Pancreas (tissue), 10 donors: ENCODE data around the gene CBFB. TPM values are rescaled to one million over a fixed set of nuclear protein-coding genes. Genes with fewer than 3 reads are reported as not detected.

Source experiments
- ATAC-seq, 4 donors: fragments of 200-7000 bp; cut with Tn5 transposase; one replicate each; pipeline versions ENCODE4 v1.8.0 to v1.9.1; 2020; ENCODE audit warnings: mild to moderate bottlenecking in 4 of 4, moderate library complexity in 4 of 4
- DNase-seq, 6 donors: peaks; one replicate each; pipeline ENCODE4 v3.0.0-alpha.2; 2020
- FAIRE-seq: peaks from 2 replicates; lab custom pipeline; 2012; peaks lifted over from hg19 to GRCh38; lab: Jason Lieb, UNC
- H3K27ac ChIP-seq, 4 donors: fragments of 200-600 bp; sonication (generic); 1 replicate in 3 of 4; 2 replicates in 1 of 4; pipeline versions ENCODE4 v1.5.0 to v1.8.0; 2020
- H3K27me3 ChIP-seq, 4 donors: fragments of 200-600 bp; one replicate each; pipeline ENCODE4 v1.8.0; 2021
- H3K36me3 ChIP-seq, 3 donors: fragments of 200-600 bp; sonication (generic) in 1 of 3; one replicate each; pipeline versions ENCODE4 v1.5.0 to v1.8.0; 2020 to 2021
- H3K4me1 ChIP-seq, 3 donors: fragments of 200-600 bp; one replicate each; pipeline ENCODE4 v1.8.0; 2021
- H3K4me3 ChIP-seq, 4 donors: fragments of 200-600 bp; sonication (generic) in 2 of 4; one replicate each; pipeline versions ENCODE4 v1.5.0 to v1.8.0; 2020 to 2021
- H3K9me3 ChIP-seq, 4 donors: fragments of 200-600 bp; one replicate each; pipeline ENCODE4 v1.8.0; 2021
- CTCF ChIP-seq, 4 donors: fragments of 200-600 bp; sonication (generic) in 3 of 4; IDR thresholded peaks; one replicate each; pipeline versions ENCODE4 v1.5.0 to v1.8.0; 2021; ENCODE audit warnings: antibody characterized with exemption in 4 of 4
- WGBS, 2 donors: extraction: QIAGEN DNeasy Blood & Tissue Kit; methylation state at CpG; one replicate each; pipeline ENCODE4 v1.1.7; 2013; 5-methylcytosine and 5-hydroxymethylcytosine counted together
- intact Hi-C, 3 donors: fragments of 100-400 bp; cut with DNase I; formaldehyde crosslinking; loops; one replicate each; pipeline versions ENCODE4 v1.11.1 to v1.14.2; 2022
- polyA plus RNA-seq, 2 donors: library from polyadenylated mRNA; stranded (reverse); fragments of 200-250 nt; gene quantifications; one replicate each; pipeline ENCODE4 v1.2.3, GENCODE V29; 2013
- total RNA-seq, 6 donors: library from RNA; stranded (reverse); fragmentation: NEBNext Ultra II Directional in 4 of 6; extraction: Animal tissue kit (Norgen Biotek cat#: 25700) in 4 of 6; gene quantifications; one replicate each; pipeline versions ENCODE4 v1.2.1 to v1.2.4, GENCODE V29; 2021 to 2023
- donor health status: healthy with polysubstance abuse.
- donor health status: DM: no; HTN: no; CAD: no; lungs with moderate emphysema.
- donor health status: DM: no; HTN: no; CAD: no.
- donor health status: control.
- donor health status: control.
- donor health status: Bipolar disorder and iron deficiency.
- donor health status: DM: yes; HTN: yes; CAD: no.
- donor health status: DM: no; HTN: no; CAD: no.
- donor health status: DM: no; HTN: no; CAD: no.
- donor health status: DM: yes; HTN: yes; CAD: no.

Gene CBFB
- total and polyA plus RNA-seq, 8 donors: 11.5 to 27.0 (median 19.6) TPM

- no peak for DNase-seq
- no peak for ATAC-seq
- 88 to 93% methylated on average over 4 of the region's 4 CpGs for WGBS, 2 donors
- intact Hi-C loops: no loop called here
- TF ChIP-seq CTCF (IDR thresholded peaks at IDR 0.05): no peak
- FAIRE-seq: no peak
- Histone ChIP-seq H3K27ac (no peak overlapping the region), H3K4me3 (no peak overlapping the region), H3K27me3 (no peaks in the 10 kb centered on the region), H3K4me1 (peaks cover 0 to 6% (median 0%) of the 10 kb centered on the region in 3 donors), H3K9me3 (no peaks in the 10 kb centered on the region), H3K36me3 (peaks cover 0 to 5% (median 0%) of the 10 kb centered on the region in 3 donors)
These were observed 72.5 kb downstream of the CBFB start for GRCh38 chr16:67101311-67102082.

GRCh38 chr16:67104061-67104460 is 75.1 kb downstream of the CBFB start:
- FAIRE-seq (no peak), ATAC-seq (peak; percentile 49 to 79 (median 70)), DNase-seq (peak in 1 of 6 donors; percentile 33)
- no peaks in the 10 kb centered on the region for H3K27me3 ChIP-seq
- no peaks in the 10 kb centered on the region for H3K9me3 ChIP-seq
- intact Hi-C loops: no loop called here
- peak in 1 of 4 donors; percentile 20 for TF ChIP-seq CTCF (IDR thresholded peaks at IDR 0.05)
- peaks cover 0 to 6% (median 0%) of the 10 kb centered on the region in 3 donors for H3K4me1 ChIP-seq
- WGBS, 2 donors: 44 to 46% methylated on average over 4 of the region's 4 CpGs
- H3K4me3 ChIP-seq: no peak overlapping the region
- no peak overlapping the region for H3K27ac ChIP-seq
- H3K36me3 ChIP-seq: peaks cover 0 to 5% (median 0%) of the 10 kb centered on the region in 3 donors

GRCh38 chr16:67104845-67105244 is 75.9 kb downstream of the CBFB start:
- Histone ChIP-seq H3K9me3 (no peaks in the 10 kb centered on the region), H3K27ac (no peak overlapping the region), H3K36me3 (peaks cover 0 to 5% (median 0%) of the 10 kb centered on the region in 3 donors), H3K27me3 (no peaks in the 10 kb centered on the region), H3K4me3 (no peak overlapping the region), H3K4me1 (peaks cover 0 to 9% (median 0%) of the 10 kb centered on the region in 3 donors)
- no peak for FAIRE-seq
- DNase-seq: no peak
- intact Hi-C loops: no loop called here
- 84 to 85% methylated on average over 6 of the region's 6 CpGs for WGBS, 2 donors
- no peak for TF ChIP-seq CTCF (IDR thresholded peaks at IDR 0.05)
- ATAC-seq: no peak

- FAIRE-seq (no peak), DNase-seq (no peak), ATAC-seq (no peak)
- Histone ChIP-seq H3K36me3 (peaks cover 0 to 2% (median 0%) of the 10 kb centered on the region in 3 donors), H3K4me3 (no peak overlapping the region), H3K4me1 (peaks cover 0 to 9% (median 0%) of the 10 kb centered on the region in 3 donors), H3K9me3 (no peaks in the 10 kb centered on the region), H3K27me3 (no peaks in the 10 kb centered on the region), H3K27ac (no peak overlapping the region)
- WGBS, 2 donors: 64 to 82% methylated on average over 2 of the region's 2 CpGs
- intact Hi-C loops: no loop called here
- TF ChIP-seq CTCF (IDR thresholded peaks at IDR 0.05): no peak
These were observed 76.3 kb downstream of the CBFB start for GRCh38 chr16:67105246-67105645.

GRCh38 chr16:67105881-67106280 is 76.9 kb downstream of the CBFB start:
- FAIRE-seq: no peak
- Histone ChIP-seq H3K36me3 (no peaks in the 10 kb centered on the region), H3K4me3 (no peak overlapping the region), H3K4me1 (peaks cover 0 to 13% (median 0%) of the 10 kb centered on the region in 3 donors), H3K27me3 (no peaks in the 10 kb centered on the region), H3K27ac (no peak overlapping the region), H3K9me3 (no peaks in the 10 kb centered on the region)
- WGBS, 2 donors: 36 to 60% methylated on average over 5 of the region's 5 CpGs
- TF ChIP-seq CTCF (IDR thresholded peaks at IDR 0.05): no peak
- no peak for DNase-seq
- no peak for ATAC-seq
- intact Hi-C loops: no loop called here
